GM12891 (cell line): ENCODE measurements around the gene SPINT2.

Experiments
- POLR2A ChIP-seq: IDR thresholded peaks from 2 replicates; pipeline ENCODE4 v1.6.1; 2011; ENCODE audit warnings: low read depth, low read length, control low read depth
- POLR2AphosphoS5 ChIP-seq: IDR thresholded peaks from 2 replicates; pipeline ENCODE4 v1.6.1; 2011; ENCODE audit warnings: low read depth, low read length, control low read depth
- SPI1 ChIP-seq: IDR thresholded peaks from 2 replicates; pipeline ENCODE4 v1.6.1; 2011; ENCODE audit warnings: low read depth, low read length, control low read depth
- TAF1 ChIP-seq: IDR thresholded peaks from 2 replicates; pipeline ENCODE4 v1.6.1; 2011; ENCODE audit warnings: low read depth, low read length, control low read depth

- TF ChIP-seq POLR2AphosphoS5: no peak
- TF ChIP-seq POLR2A: no peak
- TF ChIP-seq TAF1: no peak
- TF ChIP-seq SPI1: no peak
These were observed 29.8 kb upstream of the SPINT2 start for GRCh38 chr19:38234615-38235014.
